MM.1S (cell line): Measurements from ENCODE around the gene VCL.

ENCODE experiments used
- DNase-seq: peaks from one replicate; pipeline ENCODE4 v3.0.0-alpha.2; 2015
- H2AFZ ChIP-seq: fragments of 300-600 bp; sonication (generic); 2 replicates; pipeline ENCODE4 v1.6.0; 2016; ENCODE audit warnings: antibody characterized with exemption, low read length
- H3F3A ChIP-seq: fragments of 300-600 bp; sonication (generic); 2 replicates; pipeline ENCODE4 v1.6.1; 2016; ENCODE audit warnings: mild to moderate bottlenecking, antibody characterized with exemption, low read length, moderate library complexity, mixed read lengths; ENCODE audit not compliant: insufficient read depth
- H3K27ac ChIP-seq: fragments of 300-600 bp; sonication (generic); 2 replicates; pipeline ENCODE4 v1.5.1; 2016; ENCODE audit warnings: mild to moderate bottlenecking, low read length
- H3K27me3 ChIP-seq: fragments of 300-600 bp; sonication (generic); replicated peaks from 2 replicates; pipeline ENCODE4 v1.6.0; 2016; ENCODE audit warnings: low read length; ENCODE audit not compliant: insufficient read depth
- H3K36me3 ChIP-seq: fragments of 300-600 bp; sonication (generic); replicated peaks from 2 replicates; pipeline ENCODE4 v1.6.1; 2016; ENCODE audit warnings: mild to moderate bottlenecking, low read length, mixed read lengths; ENCODE audit not compliant: insufficient read depth
- H3K4me1 ChIP-seq: fragments of 300-600 bp; sonication (generic); 2 replicates; pipeline ENCODE4 v1.6.1; 2016; ENCODE audit warnings: low read length, mixed read lengths
- H3K4me2 ChIP-seq: fragments of 300-600 bp; sonication (generic); 2 replicates; pipeline ENCODE4 v1.6.0; 2016; ENCODE audit warnings: low read depth, low read length
- H3K4me3 ChIP-seq: fragments of 300-600 bp; sonication (generic); 2 replicates; pipeline ENCODE4 v1.5.1; 2016; ENCODE audit warnings: low read length, mixed read lengths
- H3K79me2 ChIP-seq: fragments of 300-600 bp; sonication (generic); 2 replicates; pipeline ENCODE4 v1.6.1; 2016; ENCODE audit warnings: mixed run types, low read length, mixed read lengths
- H3K9ac ChIP-seq: fragments of 300-600 bp; sonication (generic); 2 replicates; pipeline ENCODE4 v1.6.1; 2016; ENCODE audit warnings: low read length, mixed read lengths
- H3K9me2 ChIP-seq: fragments of 300-600 bp; sonication (generic); replicated peaks from 2 replicates; pipeline ENCODE4 v1.6.1; 2016; ENCODE audit warnings: mild to moderate bottlenecking, low read length, mixed read lengths; ENCODE audit not compliant: insufficient read depth
- H3K9me3 ChIP-seq: fragments of 300-600 bp; sonication (generic); replicated peaks from 2 replicates; pipeline ENCODE4 v1.6.1; 2016; ENCODE audit warnings: mild to moderate bottlenecking, low read length, mixed read lengths; ENCODE audit not compliant: insufficient read depth
- H4K20me1 ChIP-seq: fragments of 300-600 bp; sonication (generic); 2 replicates; pipeline ENCODE4 v1.6.1; 2016; ENCODE audit warnings: mild to moderate bottlenecking, low read length, moderate library complexity, mixed read lengths; ENCODE audit not compliant: insufficient read depth
- EZH2 ChIP-seq: fragments of 300-600 bp; sonication (generic); optimal IDR thresholded peaks from 2 replicates; pipeline ENCODE3; 2017; ENCODE audit warnings: low read depth, mild to moderate bottlenecking, antibody characterized with exemption, low read length, mixed read lengths
- EZH2phosphoT487 ChIP-seq: fragments of 300-600 bp; sonication (generic); IDR thresholded peaks from 2 replicates; pipeline ENCODE4 v1.6.1; 2018; ENCODE audit warnings: antibody characterized with exemption, low read length
- TF ChIP-seq, protein P1 (sequence below): fragments of 300-600 bp; sonication (generic); IDR thresholded peaks from 2 replicates; pipeline ENCODE4 v1.5.1; 2016; ENCODE audit warnings: antibody characterized with exemption, low read length, mixed read lengths

Gene VCL

DNA sequence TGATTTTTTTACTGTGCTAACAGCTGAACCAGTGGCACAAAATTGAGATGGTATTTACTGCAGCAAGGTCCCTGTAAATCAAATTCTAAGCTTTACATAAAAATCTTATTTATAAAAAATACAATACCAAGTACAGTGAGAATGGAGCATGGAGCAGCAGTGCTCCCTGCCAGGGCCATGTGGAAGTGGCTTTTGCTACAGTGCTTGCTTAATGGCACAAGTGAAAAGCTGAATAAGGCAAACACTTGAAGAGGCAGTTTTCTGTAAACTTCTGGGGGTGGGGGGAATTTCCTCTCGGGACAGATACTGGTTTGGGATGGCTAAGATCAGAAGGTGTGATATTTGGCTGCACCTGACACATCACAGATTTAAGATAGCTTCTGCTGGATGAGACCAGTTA, 125.2 kb downstream of the VCL start:
- no peak for DNase-seq
- Histone ChIP-seq H3K27me3 (no peaks in the 10 kb centered on the region), H3K79me2 (no peaks in the 10 kb centered on the region), H4K20me1 (no peaks in the 10 kb centered on the region), H3K9ac (no peak overlapping the region), H3K36me3 (peaks cover 22% of the 10 kb centered on the region; the same call in 1 of the 2 replicates), H2AFZ (no peak overlapping the region), H3K4me3 (no peak overlapping the region), H3K9me2 (no peaks in the 10 kb centered on the region), H3K27ac (no peak overlapping the region), H3K9me3 (no peaks in the 10 kb centered on the region), H3K4me1 (no peaks in the 10 kb centered on the region), H3K4me2 (no peak overlapping the region), H3F3A (no peaks in the 10 kb centered on the region; the same call in 1 of the 2 replicates)
- TF ChIP-seq EZH2 (no peak), EZH2phosphoT487 (no peak)
- TF ChIP-seq, protein P1, sequence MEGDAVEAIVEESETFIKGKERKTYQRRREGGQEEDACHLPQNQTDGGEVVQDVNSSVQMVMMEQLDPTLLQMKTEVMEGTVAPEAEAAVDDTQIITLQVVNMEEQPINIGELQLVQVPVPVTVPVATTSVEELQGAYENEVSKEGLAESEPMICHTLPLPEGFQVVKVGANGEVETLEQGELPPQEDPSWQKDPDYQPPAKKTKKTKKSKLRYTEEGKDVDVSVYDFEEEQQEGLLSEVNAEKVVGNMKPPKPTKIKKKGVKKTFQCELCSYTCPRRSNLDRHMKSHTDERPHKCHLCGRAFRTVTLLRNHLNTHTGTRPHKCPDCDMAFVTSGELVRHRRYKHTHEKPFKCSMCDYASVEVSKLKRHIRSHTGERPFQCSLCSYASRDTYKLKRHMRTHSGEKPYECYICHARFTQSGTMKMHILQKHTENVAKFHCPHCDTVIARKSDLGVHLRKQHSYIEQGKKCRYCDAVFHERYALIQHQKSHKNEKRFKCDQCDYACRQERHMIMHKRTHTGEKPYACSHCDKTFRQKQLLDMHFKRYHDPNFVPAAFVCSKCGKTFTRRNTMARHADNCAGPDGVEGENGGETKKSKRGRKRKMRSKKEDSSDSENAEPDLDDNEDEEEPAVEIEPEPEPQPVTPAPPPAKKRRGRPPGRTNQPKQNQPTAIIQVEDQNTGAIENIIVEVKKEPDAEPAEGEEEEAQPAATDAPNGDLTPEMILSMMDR, result no peak

DNA sequence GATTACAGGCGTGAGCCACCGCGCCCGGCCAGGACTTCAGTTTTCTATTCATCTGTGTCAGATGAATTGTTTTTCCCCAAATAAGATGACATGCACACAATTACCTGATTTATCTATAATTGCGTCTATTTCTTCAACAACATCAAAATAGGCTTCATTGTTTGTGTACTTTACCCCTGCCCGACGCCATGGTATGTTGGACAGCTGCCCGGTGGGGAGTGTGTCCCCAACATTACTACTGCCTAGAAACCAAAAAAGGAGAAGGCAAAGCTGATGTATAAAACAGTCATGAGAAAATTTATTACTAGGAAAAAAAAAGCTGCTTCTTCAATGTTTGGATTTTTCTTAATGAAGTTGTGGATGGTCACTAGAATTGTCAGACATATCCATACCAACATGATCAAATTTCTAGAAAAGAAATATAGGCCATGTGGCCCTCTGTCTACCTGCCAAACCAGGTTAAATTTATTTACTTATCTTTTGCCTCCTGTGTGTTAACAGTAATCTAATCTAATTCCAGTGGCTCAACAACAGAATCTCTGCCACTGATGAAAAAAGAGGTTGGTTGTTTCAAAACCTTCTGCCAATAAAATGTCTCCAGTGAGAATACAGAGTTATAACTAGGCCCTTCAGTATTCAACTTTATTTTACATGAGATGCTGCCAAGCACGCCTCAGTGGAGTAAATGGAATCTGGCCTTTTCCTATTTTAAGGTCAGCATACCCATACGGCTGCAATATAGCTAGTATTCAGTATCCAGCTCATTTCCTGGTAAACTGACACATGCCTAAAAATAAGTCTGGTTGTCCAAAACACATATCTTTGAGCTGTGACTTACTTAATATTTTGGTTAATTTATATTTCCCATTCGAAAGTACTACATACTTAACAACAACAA, 136.3 kb downstream of the VCL start:
- Histone ChIP-seq H3K36me3 (peaks cover 16% of the 10 kb centered on the region; the same call in 1 of the 2 replicates), H2AFZ (no peak overlapping the region)
- no peak for DNase-seq

GRCh38 chr10:74135452-74135851, 137.5 kb downstream of the VCL start:
- Histone ChIP-seq H3K4me2 (no peak overlapping the region), H3K9ac (no peak overlapping the region), H3K27ac (no peak overlapping the region), H3K36me3 (peaks cover 16% of the 10 kb centered on the region; the same call in 1 of the 2 replicates), H3K9me3 (no peaks in the 10 kb centered on the region), H3K4me1 (no peaks in the 10 kb centered on the region), H3F3A (no peaks in the 10 kb centered on the region), H2AFZ (no peak overlapping the region), H3K79me2 (peaks cover 14% of the 10 kb centered on the region), H4K20me1 (no peaks in the 10 kb centered on the region), H3K9me2 (no peaks in the 10 kb centered on the region), H3K4me3 (no peak overlapping the region), H3K27me3 (no peaks in the 10 kb centered on the region)
- no peak for DNase-seq
- no peak for TF ChIP-seq EZH2phosphoT487
- TF ChIP-seq EZH2, result no peak
- TF ChIP-seq, protein P1, result no peak

More for the DNA sequence above, 136.3 kb downstream of the VCL start:
- Histone ChIP-seq H3K4me3 (no peak overlapping the region), H3K9me2 (no peaks in the 10 kb centered on the region), H3K9me3 (no peaks in the 10 kb centered on the region), H3K4me1 (no peaks in the 10 kb centered on the region), H3K4me2 (no peak overlapping the region), H3K79me2 (peaks cover 5% of the 10 kb centered on the region; the same call in 1 of the 2 replicates), H4K20me1 (no peaks in the 10 kb centered on the region), H3F3A (no peaks in the 10 kb centered on the region), H3K27ac (no peak overlapping the region), H3K9ac (no peak overlapping the region), H3K27me3 (no peaks in the 10 kb centered on the region)
- TF ChIP-seq, protein P1, result no peak
- TF ChIP-seq EZH2phosphoT487 (no peak), EZH2 (no peak)
